ENCODE results near the gene MAP4K5.

Gene MAP4K5

DNA sequence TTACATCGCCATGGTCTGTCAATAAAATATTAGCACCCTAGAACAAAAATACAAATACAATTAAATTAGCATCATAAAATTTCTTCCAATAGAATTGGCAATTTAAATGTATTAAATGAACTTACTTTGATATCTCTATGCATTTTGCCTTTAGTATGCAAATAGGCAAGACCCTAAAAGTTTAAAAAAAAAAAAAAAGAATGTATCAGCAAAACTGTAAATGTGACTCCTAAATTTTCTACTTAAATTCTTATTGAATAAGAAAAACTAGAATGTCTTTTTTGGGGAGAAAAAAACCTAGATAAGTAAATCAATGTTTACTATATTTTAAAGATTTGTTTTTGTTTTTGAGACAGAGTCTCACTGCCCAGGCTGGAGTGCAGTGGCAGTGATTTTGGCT is 56.2 kb downstream of the MAP4K5 start:
- no peak for DNase-seq (ENCODE audit: low read depth in 2 of 2)

DNA sequence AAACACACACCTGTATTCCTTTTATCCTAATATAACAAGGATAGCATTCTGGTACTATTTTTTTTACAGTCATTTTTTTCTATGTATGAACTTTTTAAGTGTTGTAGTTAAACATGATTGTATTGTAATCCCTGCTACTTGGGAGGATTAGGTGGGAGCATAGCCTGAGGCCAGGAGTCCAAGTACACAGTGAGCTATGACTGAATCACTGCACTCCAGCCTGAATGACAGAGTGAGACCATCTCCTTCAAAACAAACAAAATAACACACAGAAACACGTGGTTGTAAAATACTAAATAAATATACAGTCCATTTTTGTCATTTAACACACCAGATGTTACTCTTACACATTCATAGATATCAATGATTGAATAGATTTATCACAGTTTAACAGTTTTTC is 56.9 kb downstream of the MAP4K5 start:
- DNase-seq (ENCODE audit: low read depth in 2 of 2): no peak

DNA sequence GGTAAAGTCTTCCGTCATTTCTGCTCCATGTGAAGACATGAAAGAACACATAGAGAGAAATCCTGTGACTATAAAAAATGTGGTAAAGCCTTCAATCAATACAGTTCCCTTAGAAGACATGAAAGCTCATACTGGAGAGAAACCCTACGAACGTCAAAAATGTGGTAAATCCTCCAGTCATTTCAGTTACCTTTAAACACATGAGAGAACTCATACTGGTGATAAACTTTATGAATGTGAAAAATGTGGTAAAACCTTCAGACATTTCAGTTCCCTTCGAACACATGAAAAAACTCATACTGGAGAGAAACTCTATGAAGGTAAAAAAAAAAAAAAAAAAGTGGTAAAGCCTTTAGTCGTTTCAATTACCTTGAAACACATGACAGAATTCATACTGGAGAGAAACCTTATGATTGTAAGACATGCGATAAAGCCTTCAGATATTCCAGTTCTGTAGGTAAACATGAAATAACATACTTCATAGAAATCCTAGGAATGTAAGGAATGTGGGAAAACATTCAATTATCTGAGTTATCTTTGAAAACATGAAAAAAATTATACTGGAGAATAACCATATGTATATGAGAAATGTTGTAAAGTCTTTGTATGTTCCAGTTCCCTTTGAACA is 60.4 kb downstream of the MAP4K5 start:
- DNase-seq (ENCODE audit: low read depth in 2 of 2): no peak

DNA sequence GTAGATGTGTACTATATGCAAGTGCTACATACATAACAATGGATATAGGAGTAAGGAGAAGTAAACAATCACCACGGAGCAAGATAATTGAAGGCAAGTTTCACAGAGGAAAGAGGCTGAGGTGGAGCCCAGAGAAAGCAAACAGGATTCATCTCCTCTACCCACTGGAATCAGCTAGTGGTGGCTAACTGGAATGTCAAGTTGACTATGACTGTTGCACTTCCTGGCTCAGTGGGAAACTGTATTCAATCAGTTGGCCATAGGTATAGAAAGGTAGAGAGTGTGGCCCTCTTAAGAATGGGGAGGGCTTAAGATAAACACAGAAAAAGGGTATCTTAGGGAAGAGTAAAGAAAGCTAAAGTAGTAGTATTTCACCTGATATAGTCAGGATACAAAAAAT is 62.4 kb downstream of the MAP4K5 start:
- DNase-seq (ENCODE audit: low read depth in 2 of 2): no peak

DNA sequence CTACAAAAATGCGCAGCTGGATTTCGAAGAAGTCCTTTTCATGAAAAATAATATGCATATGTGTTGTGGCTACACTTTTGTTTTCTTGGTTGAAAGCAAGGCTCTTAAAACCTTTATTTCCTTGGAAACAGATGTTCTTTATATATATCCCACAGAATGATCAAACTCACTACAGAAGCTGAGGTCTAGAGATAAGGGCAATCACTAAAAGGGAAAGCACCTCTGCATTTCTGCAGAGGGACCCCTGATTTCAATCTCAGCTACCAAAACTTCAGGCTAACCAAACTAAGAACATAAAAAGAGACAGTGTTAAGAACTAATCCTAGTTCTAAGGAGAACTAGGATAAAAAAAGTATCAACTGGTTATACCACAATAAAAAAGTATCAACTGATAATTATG is 70.3 kb downstream of the MAP4K5 start:
- DNase-seq (ENCODE audit: low read depth in 2 of 2): no peak

DNA sequence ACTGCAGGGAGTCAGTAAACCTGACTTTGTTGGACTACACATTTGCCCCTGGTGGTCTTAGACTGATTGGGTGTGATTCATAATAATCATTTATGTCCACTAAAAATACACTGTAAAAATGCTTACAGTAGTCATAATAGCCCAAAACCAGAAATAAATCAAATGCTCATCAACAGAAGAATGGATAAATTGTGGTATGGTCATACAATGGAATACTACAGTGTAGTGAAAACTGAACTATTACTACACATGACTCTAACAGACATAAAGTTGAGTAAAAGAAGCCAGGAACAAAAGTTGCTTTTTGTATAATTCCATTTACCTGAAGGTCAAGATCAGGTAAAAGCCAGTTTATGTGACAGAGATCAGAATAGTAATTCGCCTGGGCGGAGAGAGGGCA is 78.5 kb downstream of the MAP4K5 start:
- DNase-seq (ENCODE audit: low read depth in 2 of 2): no peak

DNA sequence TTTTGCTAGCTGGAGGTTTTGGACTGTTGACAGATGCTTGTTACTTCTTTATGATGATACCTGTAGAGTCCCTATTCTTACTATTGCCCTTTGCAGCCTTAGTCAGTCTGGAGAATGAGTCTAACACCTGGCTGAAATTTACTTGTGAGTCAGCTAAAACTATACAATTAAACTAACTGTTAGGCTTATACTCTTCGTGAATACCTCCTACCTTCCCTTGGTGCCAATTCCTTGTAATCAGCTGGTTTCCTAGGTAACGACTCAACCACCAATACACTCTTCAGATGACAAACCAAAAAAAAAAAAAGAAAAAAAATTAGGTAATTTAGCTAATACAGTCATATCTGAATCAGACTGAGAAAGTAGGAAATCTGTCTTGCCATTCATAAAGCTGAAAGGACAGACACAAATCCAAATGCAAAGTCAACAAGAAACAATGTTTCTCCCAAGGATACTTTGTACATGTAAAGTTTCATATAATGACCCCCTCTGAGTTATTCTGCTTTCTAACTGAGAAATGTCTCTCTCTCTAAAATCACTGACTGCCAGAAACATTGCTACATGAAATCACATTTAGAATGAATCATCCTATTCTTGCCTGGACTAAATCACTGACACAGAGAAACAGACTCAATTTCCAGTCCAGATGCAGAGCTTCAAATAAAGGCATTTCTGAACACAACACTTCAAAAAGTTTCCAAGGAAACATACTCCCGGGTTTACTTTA is 79.2 kb downstream of the MAP4K5 start:
- DNase-seq (ENCODE audit: low read depth in 2 of 2): peak; percentile 43 to 46

DNA sequence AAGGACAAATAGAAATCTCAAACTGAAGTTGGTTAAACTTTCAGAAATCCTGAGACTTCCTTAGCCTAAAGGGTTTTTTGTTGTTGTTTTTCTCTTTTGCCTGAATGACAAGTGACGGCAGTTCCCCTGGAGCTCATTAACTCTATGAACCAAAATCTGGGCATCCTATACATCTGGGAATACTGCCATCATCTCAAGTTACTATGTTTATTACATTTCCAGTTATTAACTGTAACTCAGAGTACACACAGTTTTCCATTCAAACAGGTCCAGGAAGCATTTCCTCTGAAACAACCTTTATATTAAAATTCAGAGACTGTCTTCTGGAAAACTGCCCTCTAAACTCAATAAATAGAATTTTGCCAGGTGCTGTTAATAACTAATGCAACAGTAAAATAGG is 80.1 kb downstream of the MAP4K5 start:
- DNase-seq (ENCODE audit: low read depth in 2 of 2): no peak

DNA sequence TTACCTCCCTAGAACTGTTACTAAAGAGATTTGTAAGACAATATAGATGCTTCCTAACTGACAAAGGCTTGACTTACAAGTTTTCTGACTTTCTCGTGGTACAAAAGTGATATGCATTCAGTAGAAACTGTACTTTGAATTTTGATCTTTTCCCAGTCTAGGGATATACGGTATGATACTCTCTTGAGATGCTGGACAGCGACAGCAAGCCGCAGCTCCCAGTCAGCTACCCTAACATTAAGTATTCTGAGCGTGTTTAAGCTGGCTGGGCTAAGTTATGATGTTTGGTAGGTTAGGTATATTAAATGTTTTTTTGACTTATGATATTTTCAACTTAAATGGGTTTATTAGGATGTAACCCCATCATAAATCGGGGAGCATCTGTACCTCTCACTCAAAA is 80.5 kb downstream of the MAP4K5 start:
- no peak for DNase-seq (ENCODE audit: low read depth in 2 of 2)

DNA sequence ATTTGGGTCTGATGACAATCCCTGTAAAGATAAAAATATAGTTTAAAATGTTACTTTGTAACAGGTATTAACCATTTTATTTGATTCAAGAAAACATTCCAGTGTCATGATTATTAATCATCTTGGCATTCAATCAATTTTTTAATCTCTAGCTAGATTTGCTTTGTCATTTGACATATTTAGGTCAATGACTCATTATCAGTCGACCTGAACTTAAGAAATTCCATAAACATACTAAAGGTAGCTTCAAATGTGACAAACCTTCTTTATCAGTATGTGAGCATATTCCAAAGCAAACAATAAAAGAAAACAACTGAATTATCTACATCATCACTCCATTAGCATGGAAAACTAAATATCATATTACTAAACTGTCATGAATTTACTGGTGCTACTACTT is 84.9 kb downstream of the MAP4K5 start:
- no peak for DNase-seq (ENCODE audit: low read depth in 2 of 2)

DNA sequence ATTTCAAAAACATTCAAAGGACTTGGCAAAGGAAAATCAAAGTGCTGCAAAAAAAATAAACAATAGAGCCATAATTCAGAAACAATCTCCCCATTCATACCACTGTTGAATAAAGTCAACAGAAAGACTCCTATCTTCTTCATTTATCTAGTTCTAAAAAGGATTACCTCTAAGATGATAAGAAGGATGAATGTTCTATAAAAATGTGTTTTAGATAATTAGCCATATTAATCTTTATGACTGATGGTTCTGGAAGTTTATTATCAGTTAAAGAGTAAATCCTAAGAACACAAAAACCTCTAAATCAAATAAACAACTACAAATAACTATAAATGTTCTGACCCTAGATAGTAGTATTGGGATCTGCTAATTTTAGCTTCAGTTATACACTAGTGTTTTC is 97.8 kb downstream of the MAP4K5 start:
- DNase-seq (ENCODE audit: low read depth in 2 of 2): no peak

DNA sequence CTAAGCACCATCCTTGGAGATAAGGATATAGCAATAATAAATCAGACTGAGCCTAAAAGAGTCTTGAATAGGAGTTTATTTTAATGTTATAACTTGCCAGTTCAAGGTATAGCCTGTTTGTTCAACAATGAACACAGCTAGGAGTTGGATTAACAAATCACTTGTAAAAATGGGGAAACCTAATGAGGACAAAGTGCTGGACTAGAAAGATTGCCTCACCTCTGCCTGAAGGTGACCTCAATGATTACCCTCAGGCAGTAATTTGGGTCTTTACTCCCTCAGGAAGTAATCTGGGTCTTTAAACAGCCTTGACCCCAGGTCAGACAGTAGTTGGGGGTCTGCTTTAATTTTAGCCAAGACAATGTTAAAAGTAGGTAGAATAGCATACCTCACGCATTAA is 100.2 kb downstream of the MAP4K5 start:
- no peak for DNase-seq (ENCODE audit: low read depth in 2 of 2)

DNA sequence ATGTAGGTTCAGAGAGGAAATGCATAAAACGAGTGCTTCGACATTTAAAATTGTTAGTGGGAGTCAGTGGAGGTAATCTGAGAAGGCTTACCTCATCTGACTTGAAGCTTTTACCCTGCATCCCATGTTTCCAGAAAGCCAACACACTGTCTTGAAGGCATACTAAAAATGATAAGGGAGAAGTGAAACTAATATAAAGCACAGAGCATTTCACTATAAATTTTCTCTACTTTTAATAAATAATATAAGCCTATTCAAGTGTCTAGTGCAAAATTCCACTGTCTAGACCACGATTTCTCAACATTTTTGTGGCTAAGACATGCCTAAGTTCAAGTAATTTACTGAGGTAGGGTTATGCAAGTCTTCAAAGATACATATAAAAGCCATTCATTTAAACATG is 106.6 kb downstream of the MAP4K5 start:
- peak; percentile 65 to 66 for DNase-seq (ENCODE audit: low read depth in 2 of 2)

DNA sequence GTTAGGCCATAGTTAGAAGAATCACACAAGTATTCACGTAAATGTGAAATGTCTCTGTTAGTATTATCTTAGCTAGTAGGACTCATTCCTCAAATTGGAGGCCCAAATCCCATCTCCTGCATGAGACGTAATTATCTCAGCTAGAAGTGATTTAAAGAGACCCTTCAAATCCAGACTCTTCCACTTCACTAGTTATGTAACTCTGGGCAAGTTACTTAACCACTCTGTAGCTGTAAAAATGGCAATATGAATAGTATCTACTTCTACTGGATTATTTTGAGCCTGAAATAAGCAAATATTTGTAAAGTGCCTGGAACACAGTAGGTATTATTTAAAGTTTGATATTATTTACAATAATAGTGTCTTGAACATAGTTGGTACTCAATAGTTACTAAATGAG is 107.3 kb downstream of the MAP4K5 start:
- no peak for DNase-seq (ENCODE audit: low read depth in 2 of 2)

DNA sequence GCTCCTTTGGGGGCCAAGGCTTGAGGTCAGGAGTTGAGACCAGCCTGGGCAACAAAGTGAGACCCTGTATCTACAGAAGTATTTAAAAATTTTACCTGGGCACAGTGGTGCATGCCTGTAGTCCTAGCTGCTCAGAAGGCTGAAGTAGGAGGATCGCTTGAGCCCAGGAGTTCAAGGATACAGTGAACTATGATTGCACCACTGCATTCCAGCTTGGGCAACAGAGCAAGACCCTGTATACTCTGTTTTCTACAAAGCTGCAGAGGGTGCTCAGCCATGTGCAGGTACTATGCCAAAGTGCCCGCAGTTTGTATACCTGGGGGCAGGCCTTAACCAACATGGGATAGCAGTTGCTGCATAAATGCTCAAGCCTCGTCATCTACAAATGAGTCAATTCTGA is 108.8 kb downstream of the MAP4K5 start:
- DNase-seq (ENCODE audit: low read depth in 2 of 2): no peak

DNA sequence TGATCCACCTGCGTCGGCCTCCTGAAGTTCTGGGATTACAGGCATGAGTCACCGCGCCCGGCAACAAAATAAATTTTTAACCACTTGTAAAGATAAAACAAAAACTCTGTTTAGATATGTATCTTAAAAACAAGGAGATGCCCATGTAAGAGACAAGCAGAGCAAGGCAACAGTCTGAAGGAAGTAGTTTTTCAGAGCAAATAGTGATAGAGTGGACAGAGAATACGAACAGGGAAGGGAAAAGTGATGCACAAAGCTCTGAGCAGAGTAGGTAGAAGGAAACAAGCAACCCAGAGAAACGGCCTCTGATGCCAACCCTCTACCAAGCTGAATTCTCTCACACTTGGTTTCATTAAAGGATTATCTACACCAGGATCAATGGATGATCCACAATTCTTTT is 110.9 kb downstream of the MAP4K5 start:
- no peak for DNase-seq (ENCODE audit: low read depth in 2 of 2)

DNA sequence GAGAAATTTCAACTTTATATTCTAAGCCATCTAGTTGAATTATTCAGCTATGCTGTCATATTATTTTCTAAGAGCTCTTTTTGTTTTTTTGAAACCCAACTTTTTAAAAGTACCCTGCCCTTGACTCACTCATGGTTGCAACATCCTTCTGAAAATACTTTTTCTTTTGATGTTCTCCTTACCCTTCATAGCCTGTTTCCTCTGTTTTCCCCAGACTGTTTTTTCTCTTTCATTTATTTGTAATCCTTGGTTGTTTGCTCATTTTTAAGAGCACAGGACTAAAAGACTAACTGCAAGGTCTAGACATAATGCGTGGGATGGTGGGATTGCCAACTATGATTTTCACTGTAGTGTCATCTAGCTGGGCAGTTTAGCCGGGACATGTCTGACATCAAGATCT is 114.5 kb downstream of the MAP4K5 start:
- no peak for DNase-seq (ENCODE audit: low read depth in 2 of 2)

DNA sequence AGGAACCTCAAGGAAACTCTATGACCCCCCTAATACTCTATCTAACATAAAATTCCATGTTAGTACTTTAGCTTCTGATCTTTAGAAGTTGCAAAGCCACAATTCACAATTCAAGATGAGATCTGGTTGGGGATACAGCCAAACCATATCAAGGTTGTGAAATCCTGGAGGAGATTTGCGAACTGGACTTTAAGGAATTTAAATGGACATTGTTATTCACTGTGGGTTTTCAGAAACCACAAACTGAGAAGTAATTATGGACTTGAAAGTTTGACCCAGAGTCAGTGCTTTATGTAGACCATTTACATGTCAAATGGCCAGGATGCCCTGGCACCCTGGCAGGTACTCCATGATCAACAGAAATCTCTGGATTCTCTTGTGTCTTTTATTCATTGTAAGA is 121.4 kb downstream of the MAP4K5 start:
- DNase-seq (ENCODE audit: low read depth in 2 of 2): peak in 1 of 2 experiments; percentile 51

DNA sequence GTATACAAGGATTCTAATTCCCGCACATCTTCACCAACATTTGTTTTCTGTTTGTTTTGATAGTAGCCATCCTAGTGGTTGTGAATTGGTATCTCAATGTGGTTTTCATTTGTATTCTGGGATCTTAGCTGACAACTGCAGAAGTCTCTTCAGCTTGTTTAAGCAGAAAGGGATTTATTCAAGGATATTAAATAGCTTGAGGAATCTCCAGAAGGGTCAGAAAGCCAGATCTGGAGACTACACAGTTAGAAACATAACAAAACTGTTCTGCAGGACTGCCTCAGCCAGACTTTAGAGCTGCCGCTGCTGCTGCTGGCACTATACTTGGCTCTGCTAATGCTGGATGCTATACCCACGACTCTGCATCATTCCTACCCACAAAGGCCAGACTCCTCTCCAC is 122.3 kb downstream of the MAP4K5 start:
- no peak for DNase-seq (ENCODE audit: low read depth in 2 of 2)

DNA sequence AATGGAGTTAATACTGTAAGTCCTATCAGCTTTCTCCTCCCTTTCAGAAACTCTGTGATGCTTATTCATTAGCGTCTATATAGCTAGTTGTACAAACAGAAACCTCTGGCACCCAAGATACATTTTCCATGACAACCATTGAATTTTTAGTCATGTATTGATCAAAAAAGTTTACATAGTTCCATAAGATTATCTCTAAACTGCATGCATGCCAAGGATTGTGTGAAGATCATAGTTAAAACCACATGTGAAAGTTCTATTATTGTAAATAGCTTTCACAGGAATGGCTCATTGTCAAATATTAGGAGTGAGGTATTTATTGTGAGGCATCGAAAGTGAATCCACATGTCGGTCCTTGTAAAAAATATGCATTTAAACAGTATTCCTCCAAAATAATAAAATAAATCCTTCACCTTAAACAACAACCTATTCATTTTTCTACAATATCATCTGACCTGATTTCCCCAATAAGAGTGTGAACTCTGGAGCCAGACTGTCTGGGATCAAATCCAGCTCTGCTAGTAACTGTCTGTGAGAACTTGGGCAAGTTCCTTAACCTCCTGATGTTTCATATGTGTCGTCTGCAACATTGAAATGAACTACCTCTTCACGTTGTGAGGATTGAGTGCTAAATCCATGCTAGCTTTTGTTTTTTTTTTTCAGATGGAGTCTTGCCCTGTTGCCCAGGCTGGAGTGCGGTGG is 125.1 kb downstream of the MAP4K5 start:
- DNase-seq (ENCODE audit: low read depth in 2 of 2): peak; percentile 69 to 72

DNA sequence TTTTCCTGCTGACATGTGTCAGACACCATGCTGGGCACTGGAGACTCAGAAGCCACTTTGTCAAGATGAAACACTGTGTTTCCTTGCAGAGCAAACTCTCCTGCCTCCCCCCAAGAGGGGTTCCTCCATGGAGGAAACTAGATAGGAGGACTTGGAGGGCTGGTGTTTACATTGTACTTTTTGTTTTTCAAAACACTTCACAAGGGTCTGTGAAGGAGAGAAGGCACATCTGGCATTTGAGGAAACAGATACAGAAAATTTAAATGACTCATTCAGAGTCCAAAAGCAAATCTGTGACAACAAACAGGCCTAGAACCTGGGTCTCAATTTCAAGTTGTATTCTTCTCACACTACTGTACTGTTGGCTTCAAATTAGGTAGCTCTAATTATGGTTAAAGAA is 128.9 kb downstream of the MAP4K5 start:
- no peak for DNase-seq (ENCODE audit: low read depth in 2 of 2)

DNA sequence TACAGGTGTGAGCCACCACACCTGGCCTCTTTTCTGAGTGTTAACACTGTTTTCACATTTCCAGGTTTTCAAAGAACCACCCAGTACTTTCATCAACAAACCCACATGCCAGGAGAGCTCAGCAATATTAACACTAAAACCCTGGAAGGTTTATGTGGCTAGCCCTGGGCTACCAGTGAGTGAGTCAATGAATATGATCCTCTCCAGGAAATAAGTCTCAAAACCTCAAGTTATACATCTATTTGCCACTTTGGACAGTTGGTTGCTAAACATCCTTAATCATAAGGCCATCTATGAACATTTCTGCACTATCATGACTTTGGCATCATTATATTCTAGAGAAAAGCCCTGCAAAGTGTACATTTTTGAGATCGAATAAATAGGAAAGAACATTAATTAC is 129.4 kb downstream of the MAP4K5 start:
- DNase-seq (ENCODE audit: low read depth in 2 of 2): no peak

DNA sequence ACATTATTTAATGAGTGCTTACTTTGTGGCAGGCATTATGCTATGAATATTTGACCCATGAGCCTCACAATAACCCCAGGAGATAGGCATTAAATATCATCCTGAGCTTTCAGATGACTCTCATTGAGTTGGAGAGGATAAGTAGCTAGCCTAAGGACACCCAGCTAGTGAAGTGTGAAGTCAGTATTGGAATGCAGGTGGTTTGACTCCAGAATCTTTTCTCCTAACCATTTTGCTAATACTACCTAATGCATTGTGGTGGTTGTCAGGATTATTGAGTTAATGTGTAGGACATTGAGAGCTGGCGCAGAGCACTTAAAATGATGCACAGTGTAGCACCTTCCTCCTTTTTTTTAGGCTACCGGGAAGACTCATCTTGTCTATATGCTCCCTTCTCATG is 131.9 kb downstream of the MAP4K5 start:
- no peak for DNase-seq (ENCODE audit: low read depth in 2 of 2)
